Measurements from ENCODE around the gene FEZ2.

FEZ2 gene

DNA sequence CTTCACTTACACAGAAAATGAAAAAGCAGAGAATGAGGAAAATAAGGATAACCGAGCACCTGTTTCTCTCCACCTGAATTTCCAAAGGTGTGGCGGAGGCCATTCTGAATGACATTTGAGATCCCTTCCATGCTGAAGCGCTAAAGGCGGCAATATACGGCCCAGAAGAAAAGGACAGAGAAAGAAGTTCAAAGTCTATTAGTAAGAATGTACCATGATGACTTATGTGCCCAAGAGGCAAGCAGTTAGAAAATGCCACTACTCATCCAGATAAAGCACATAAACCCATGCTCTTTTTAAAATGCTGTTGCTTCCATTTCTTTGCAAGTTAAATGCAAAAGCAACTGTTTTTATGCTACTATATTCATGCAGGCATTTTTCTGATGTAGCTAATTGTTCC lies 37.2 kb downstream of the FEZ2 start:
- no peak for DNase-seq

DNA sequence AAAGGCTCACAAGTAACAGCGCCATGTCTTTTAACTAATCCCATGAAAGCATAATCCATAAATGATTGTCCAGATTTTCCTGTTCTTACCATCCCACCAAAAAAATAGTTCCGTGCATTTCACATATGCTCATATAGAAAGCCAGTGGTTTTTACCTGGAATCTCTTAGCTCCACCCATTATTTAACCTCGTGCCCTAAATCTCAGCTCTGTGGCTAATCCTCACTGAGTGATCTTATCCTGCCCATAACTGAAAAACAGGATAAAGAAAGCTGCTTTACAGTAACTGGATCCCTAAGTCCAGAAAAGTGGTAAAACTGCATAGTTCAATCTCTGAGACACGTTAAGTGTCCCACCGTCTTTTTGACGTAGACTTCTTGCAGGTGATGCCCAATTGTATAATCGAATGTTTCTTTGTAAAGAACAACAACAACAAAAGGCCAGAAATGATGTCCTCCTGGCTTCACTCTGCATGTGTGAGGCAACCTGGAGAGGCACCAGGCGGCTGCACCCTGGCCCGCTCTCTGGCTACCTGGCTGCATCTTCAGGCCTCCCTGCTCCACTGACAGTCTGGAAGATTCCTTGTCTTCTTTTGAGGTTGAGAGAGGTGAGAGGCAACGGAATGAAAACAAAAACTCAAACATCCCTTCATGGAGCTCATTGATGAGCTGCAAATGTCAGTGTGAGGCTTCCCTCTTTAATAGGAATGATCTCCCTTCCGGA lies 38.6 kb downstream of the FEZ2 start:
- DNase-seq: no peak

- no peak for DNase-seq
These were observed 41.1 kb downstream of the FEZ2 start for GRCh38 chr2:36556842-36557241.

DNA sequence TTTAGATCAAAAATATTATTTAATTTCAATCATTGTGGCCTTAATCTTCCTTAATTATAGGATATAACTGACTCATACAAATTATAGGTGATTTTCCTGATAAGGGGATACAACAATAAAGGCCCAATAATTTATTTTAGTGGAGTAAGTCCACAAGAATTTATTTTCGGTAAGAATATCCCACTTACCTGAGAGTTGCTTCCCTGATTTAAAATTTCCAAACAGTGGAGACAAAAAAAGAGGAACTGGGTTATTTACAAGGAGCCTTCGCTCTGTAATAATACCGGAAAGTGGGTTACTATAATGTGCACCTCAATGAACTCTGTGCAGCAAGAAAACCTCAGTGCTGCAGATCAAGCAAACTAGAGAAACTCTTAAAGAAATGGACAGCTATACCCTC lies 42.2 kb downstream of the FEZ2 start:
- no peak for DNase-seq

GRCh38 chr2:36554531-36554930 lies 43.4 kb downstream of the FEZ2 start:
- no peak for DNase-seq

DNA sequence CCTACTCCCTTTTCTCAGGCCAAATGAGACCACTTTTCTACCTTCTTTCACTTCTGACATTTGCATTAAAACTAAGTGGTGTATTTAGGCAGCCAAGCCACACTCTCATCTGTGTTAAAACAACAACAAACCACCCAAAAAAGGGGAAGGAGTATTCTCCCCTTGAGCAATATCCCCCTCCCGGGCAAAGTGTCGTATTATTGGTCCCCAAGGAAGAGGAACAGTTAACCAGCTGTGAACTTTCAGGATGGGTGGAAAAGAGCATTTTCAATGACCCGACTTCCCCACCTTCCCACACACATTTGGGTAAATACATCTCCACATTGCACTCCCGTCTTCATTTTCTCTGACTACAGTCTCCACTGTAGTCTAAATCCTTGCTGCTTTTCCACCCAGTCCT lies 44.3 kb downstream of the FEZ2 start:
- no peak for DNase-seq

- DNase-seq: no peak
These were observed 48.0 kb downstream of the FEZ2 start for GRCh38 chr2:36550006-36550405.

- no peak for DNase-seq
These were observed 48.8 kb downstream of the FEZ2 start for GRCh38 chr2:36549165-36549574.

- DNase-seq: no peak
These were observed 50.1 kb downstream of the FEZ2 start for GRCh38 chr2:36547906-36548305.

GRCh38 chr2:36545871-36546416 lies 52.0 kb downstream of the FEZ2 start:
- no peak for DNase-seq

DNA sequence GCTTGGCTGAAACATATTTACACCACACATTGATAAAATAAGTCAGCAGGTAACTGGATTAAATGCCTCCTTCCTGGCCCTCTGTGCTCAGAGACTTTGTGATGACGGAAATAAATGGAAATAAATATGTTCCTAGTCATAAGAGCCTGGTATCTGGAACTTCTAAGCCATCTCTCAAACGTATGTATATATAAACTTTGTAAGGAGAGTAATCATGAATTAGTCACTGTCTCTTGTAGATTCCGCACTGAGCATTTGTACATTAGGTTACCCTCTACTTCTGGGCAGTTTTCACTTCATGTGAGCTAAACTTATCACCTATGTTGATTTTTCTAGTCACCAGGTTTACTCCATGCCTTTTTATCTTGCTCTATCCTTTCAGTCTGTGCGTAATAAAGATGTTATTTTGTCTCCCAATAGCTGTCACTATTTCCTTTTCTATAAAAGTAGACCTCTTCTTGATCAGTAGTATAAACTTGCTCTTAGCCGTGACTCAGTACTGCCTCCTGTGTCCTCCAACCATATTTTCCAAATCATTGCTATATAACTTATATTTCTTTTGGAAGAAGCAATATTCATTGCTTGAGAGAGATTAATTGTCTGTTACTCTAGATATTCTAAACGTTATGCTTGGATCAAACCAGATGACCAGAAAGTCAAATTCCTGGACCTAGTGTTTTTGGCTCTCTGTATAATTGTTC lies 53.2 kb downstream of the FEZ2 start:
- DNase-seq: no peak

- no peak for DNase-seq
These were observed 55.9 kb downstream of the FEZ2 start for GRCh38 chr2:36541891-36542595.

DNA sequence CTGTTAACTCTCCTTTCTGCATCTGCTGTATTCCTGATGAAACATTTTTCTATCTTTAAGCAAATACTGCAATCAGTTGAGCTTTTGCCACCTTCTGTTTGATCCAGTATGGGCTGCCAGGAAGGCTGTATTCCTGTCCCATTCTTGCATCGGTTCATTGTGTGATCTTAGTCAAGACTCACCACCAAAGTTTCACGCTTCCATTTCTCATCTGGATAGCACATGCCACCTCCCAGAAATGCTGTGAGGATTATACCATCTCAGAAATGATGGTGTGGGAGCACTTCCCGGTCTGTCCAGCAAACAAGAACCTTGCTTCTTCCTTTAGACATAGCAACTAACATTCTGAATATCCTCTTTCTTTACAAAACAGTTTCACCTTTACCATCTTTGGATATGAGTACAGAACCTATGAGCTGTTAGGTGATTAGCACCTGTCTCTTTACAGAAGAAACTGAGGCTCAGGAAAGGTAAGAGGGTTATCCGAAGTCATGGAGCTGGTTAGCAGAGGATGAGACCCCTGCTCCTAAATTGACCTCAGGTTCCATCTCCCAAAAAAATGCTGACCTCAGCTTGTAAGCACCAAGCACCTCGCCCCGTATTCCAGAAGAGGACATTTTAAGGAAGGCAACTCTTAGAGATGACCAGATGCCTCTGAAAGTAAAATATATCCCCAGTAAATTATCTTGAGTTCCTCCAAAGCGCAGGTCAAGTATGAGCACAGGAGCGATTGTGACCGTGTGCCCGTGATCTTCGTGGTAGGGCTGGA lies 56.8 kb downstream of the FEZ2 start:
- DNase-seq: no peak

DNA sequence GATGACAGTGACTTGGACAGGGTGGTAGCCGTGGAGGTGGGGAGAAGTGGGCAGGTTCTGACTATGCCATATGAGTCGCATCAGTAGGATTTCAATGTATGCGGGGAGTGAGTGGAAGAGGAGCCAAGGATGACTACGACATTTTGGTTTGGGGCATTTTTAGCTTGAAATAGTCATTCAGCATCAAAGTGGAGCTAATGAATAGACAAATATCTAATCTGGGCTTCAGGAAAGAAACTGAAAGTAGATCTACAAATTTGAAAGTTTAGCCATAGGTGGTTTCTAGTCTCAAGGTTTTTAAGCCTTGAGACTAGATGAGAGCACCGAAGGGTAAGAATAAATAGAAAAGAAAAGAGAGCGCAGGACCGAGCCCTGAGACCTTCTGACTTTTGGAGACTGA lies 58.3 kb downstream of the FEZ2 start:
- DNase-seq: no peak

- DNase-seq: no peak
These were observed 59.6 kb downstream of the FEZ2 start for GRCh38 chr2:36538335-36538734.

GRCh38 chr2:36536776-36537175 lies 61.2 kb downstream of the FEZ2 start:
- DNase-seq: no peak

DNA sequence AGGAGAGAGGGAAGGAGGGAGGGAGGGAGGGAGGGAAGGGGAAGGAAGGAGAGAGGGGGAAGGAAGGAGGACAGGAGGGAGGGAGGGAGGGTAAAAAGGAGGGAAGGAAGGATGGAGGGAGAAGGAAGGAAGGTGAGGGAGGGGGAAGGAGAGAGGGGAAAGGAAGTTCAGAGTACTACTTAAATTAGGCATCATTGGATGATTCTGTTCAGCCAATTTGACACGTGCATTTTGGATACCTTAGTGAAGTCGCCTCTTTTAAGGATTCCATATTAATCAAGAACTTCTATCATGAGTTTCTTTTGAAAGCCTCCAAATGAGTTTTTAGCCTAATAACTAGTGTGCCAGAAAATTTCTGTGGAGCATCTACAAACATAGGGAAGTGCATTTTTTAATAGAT lies 62.9 kb downstream of the FEZ2 start:
- no peak for DNase-seq

GRCh38 chr2:36534275-36534799 lies 63.6 kb downstream of the FEZ2 start:
- no peak for DNase-seq

DNA sequence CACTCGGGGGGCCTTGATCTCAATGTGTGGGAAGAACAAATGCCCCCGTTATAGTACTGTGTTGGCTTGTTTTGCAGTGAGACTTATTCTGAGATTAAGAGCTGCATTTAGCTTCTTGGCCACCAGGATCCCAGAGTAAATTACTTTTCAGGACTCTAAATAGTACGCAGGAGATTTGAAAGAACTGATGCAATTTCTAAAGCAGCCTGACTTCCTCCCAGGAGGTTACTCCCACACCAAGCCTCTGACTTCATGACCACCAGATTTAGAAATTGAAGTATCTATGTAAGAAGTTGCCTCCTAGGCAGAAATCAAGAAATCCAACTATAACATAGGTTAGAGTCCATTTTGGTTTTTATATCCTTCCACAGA lies 67.0 kb downstream of the FEZ2 start:
- DNase-seq: no peak

DNA sequence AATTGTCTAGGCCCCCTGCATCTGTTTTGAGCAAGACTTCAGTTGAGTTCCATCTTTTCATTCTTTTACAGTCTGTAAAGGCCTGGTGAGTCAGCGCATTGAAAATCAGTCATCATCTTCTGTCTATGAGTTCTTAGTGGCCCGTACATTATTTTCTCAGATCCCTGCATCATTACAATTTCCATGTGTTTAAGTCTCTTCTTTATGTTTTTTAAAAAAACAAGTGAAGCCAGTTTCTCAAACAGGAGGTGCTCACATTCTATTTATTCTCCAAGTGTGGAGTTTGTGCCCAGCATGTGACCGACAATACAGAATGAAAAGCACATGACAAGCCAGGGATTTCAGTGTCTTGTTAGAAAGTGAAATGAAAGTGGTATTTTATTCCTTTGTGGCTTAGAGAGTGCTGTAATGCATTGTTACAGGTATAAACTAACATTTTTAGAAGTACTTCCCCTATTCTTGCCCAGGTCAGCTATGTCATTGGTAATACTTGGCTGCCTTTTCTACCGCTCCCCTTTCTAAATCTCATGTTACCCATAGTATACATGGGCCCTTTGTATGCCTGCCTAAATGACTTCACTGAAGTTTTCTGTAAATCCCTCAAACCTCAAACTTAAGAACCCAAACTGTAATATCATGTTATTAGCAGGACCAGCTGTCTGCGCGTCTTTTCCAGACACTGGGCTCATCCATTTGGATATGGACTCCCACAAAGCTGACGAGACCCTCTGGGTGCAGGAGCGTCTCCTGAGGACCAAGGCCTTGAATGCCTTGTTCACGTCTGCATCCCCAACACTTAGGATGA lies 67.6 kb downstream of the FEZ2 start:
- DNase-seq: peak; percentile 20

- no peak for DNase-seq
These were observed 69.1 kb downstream of the FEZ2 start for GRCh38 chr2:36528766-36529392.
